GM12891 (cell line): ENCODE measurements around the gene FHIT.

ENCODE experiments used
- DNase-seq: peaks from one replicate; pipeline ENCODE4 v3.0.0; 2011; ENCODE audit warnings: low spot score; ENCODE audit not compliant: insufficient read length
- FAIRE-seq: peaks from 2 replicates; lab custom pipeline; 2011; peaks lifted over from hg19 to GRCh38; lab: Jason Lieb, UNC
- PAX5 ChIP-seq: IDR thresholded peaks from 2 replicates; pipeline ENCODE4 v1.6.1; 2011; ENCODE audit warnings: low read length, moderate library complexity, mild to moderate bottlenecking; ENCODE audit not compliant: insufficient read depth, severe bottlenecking
- POLR2A ChIP-seq: IDR thresholded peaks from 2 replicates; pipeline ENCODE4 v1.6.1; 2011; ENCODE audit warnings: low read depth, low read length, control low read depth
- POLR2AphosphoS5 ChIP-seq: IDR thresholded peaks from 2 replicates; pipeline ENCODE4 v1.6.1; 2011; ENCODE audit warnings: low read depth, low read length, control low read depth
- POU2F2 ChIP-seq: IDR thresholded peaks from 2 replicates; pipeline ENCODE4 v1.6.1; 2011; ENCODE audit warnings: low read depth, mild to moderate bottlenecking, control low read depth, low read length, moderate library complexity
- SPI1 ChIP-seq: IDR thresholded peaks from 2 replicates; pipeline ENCODE4 v1.6.1; 2011; ENCODE audit warnings: low read depth, low read length, control low read depth
- TAF1 ChIP-seq: IDR thresholded peaks from 2 replicates; pipeline ENCODE4 v1.6.1; 2011; ENCODE audit warnings: low read depth, low read length, control low read depth

The FHIT gene

DNA sequence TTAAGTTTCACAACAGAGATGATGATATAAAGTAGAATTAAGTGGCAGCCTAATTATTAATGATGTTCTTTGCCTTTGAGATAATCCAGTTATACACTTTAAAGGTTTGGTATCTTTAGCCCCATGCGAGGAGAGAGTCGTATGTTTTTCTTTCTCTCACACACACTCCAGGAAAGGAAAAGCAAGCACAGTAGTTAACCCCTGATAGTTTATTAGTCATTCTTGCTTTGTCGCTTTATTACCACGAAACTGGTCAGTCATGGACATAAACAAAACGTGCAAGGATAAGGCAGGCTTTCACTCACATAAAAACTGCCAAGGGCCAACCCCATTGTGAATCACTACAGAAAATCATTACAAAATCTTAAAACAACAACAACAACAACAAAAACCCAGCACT lies 866.9 kb downstream of the FHIT start:
- DNase-seq = no peak
- TF ChIP-seq TAF1 (no peak), POLR2A (no peak), POLR2AphosphoS5 (no peak), PAX5 (no peak), SPI1 (no peak)
- no peak for FAIRE-seq

DNA sequence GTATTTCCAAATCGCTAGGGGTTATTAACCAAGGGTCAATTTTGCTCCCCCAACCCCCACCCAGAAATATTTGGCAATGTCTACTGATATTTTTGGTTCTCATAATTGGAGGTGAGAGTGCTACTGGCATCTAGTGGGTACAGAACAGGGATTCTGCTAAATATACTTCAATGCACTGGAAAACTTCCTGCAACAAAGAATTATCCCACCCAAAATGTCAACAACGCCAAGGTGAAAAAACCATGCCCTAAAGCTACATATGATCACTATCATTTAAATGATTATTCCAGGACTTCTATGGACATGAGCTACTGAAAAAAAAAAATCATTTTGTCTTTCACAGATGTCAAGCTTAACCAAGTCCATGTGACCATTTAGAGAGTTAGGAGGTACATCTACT lies 867.9 kb downstream of the FHIT start:
- FAIRE-seq (no peak), DNase-seq (no peak)
- no peak for TF ChIP-seq SPI1
- no peak for TF ChIP-seq POU2F2
- TF ChIP-seq TAF1 = no peak
- no peak for TF ChIP-seq POLR2A
- TF ChIP-seq PAX5 = no peak
- no peak for TF ChIP-seq POLR2AphosphoS5

DNA sequence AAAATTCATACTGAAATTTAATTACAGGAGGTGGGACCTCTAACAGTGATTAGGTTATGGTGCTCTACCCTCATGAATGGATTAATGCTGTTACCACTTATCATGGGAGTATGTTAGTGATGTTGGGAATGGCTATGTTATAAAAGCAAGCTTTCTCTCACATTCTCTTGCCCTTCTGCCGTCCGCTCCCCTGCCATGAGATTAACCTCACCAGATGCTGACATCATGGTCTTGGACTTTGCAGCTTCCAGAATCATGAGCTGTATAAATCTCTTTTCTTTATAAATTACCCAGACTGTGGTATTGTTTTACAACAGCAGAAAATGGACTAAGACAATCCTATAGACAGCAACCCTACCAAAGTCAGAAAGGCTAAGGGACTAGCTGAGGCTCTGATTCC lies 884.8 kb downstream of the FHIT start:
- DNase-seq = no peak
- no peak for FAIRE-seq
- TF ChIP-seq POU2F2 (no peak), POLR2A (no peak), SPI1 (no peak), TAF1 (no peak), PAX5 (no peak), POLR2AphosphoS5 (no peak)

DNA sequence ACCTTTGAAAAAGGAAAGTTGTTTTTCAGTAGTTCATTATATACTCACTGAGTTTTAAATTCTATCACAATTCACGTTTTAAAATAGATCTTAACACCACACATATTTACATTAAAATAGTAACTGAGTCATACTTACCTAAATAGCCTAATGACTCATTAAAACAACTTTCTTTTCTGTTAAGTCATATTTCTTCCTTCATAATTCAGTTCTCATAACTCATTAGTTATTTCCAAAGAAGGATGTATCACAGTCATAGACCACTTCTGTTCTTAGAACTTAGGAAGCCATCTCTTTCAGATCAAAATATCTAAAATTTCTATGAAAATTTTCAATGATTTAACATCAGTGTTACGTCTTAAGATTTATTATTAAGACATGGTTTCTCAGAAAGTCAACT lies 885.9 kb downstream of the FHIT start:
- no peak for DNase-seq
- FAIRE-seq = no peak
- TF ChIP-seq POU2F2 = no peak
- TF ChIP-seq POLR2AphosphoS5 = no peak
- no peak for TF ChIP-seq PAX5
- TF ChIP-seq TAF1 = no peak
- TF ChIP-seq SPI1 = no peak
- TF ChIP-seq POLR2A = no peak

GRCh38 chr3:60364475-60364874 lies 886.8 kb downstream of the FHIT start:
- TF ChIP-seq TAF1 = no peak
- no peak for TF ChIP-seq POU2F2
- TF ChIP-seq POLR2AphosphoS5 = no peak
- TF ChIP-seq POLR2A = no peak
- no peak for DNase-seq
- FAIRE-seq = no peak

- TF ChIP-seq POU2F2 (no peak), TAF1 (no peak), POLR2AphosphoS5 (no peak), SPI1 (no peak), PAX5 (no peak), POLR2A (no peak)
- DNase-seq = no peak
- FAIRE-seq = no peak
Observed at GRCh38 chr3:60363817-60364216, 887.4 kb downstream of the FHIT start.

DNA sequence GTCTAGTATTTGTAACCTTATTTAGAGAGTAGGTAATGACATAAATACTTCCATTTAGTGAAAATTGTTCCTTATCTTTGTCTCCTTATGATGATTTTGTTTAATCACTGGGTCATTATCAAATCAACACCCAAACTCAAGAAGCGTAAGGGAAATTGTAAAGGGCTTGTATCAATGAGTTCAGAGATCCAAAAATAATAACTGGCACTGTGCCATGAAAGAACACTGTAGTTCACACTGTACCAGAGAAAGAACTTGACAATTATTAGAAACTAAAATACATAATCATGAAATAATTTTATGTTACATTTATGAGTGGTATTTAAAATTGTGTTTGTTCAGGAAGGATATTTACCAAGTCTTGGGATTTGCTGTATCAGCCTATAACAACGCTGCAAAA lies 895.4 kb downstream of the FHIT start:
- no peak for TF ChIP-seq PAX5
- no peak for TF ChIP-seq POLR2AphosphoS5
- no peak for TF ChIP-seq SPI1
- no peak for TF ChIP-seq POLR2A
- TF ChIP-seq POU2F2 = no peak
- TF ChIP-seq TAF1 = no peak
- no peak for FAIRE-seq
- DNase-seq = no peak

DNA sequence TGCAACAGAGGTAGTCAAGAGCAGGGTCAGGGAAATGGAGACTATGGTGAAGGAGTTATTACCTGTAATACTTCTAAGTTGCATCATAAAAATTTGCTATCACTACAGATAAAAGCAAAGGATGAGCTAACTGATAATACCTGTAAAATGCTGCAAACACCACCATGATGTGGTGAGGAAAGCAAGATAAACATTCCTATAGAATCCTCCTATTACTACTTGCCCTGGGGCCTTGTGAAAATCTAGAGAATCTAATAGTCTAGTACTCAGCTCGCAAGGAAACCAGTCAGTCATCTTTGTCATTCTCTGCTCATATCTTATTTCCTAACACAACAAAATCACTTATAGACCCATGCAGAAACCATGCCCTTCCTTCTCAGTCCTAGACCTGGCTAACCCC lies 899.8 kb downstream of the FHIT start:
- TF ChIP-seq POU2F2 = no peak
- TF ChIP-seq POLR2A = no peak
- TF ChIP-seq PAX5 = no peak
- TF ChIP-seq POLR2AphosphoS5 = no peak
- TF ChIP-seq TAF1 = no peak
- TF ChIP-seq SPI1 = no peak
- DNase-seq (no peak), FAIRE-seq (no peak)

DNA sequence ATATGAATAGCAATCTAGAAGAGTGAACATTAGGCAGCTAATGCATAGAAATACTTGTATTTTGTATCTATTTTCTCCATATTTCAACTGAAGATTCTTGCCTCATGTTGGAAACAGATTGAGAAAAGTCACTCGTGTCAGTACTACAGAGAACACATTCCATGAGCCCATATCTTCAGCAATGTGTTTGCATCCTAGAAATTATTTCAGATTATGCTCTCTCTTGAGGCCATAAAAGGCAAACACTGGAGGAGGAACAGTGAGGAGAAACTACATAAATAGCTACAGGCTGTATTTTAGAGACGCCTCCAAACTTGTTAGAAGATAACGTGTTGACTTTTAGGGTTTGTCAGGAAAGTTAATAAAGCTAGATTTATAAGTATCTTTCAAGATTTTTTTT lies 906.9 kb downstream of the FHIT start:
- no peak for TF ChIP-seq PAX5
- no peak for TF ChIP-seq TAF1
- TF ChIP-seq POLR2AphosphoS5 = no peak
- TF ChIP-seq POLR2A = no peak
- TF ChIP-seq POU2F2 = no peak
- no peak for TF ChIP-seq SPI1
- DNase-seq (no peak), FAIRE-seq (no peak)

DNA sequence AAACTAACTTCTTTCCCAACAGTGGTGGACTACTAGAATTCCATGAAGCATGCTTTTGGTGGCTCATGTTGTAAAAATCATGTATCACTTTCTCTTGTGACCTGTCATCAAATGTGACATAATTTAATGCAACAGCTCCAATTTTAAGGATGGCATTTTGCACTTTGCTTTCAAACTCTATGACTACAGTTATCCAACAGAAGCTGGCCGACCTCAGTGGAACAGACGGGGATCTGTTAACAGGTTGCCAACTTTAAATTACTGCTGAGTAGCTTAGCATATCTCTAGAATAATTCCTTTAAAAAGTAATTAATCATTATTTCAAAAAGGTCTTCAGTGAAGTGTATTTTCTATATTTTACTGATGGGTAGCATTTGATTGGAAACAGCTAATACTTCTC lies 907.4 kb downstream of the FHIT start:
- DNase-seq (no peak), FAIRE-seq (no peak)
- TF ChIP-seq TAF1 = no peak
- no peak for TF ChIP-seq PAX5
- TF ChIP-seq POLR2AphosphoS5 = no peak
- TF ChIP-seq POLR2A = no peak
- no peak for TF ChIP-seq SPI1
- TF ChIP-seq POU2F2 = no peak

DNA sequence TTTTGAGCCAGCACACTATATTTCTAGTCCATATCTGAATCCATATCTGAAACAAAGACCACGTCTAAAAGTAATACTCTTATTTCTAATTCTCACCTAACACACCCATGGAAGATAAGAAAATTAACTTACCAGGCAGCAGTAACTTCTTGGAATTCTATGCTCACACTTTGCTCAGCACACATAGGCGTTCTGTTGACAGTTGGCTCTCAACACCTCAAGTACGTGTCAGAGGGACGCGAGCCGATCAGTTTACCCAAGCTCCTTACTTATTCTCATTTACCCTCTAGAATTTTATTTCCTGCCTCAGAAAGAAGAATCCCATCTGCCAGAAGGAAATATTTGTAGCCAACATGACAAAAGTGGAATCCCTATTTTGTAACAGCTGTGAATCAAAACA lies 911.9 kb downstream of the FHIT start:
- DNase-seq (no peak), FAIRE-seq (no peak)
- TF ChIP-seq POLR2AphosphoS5 = no peak
- TF ChIP-seq PAX5 = no peak
- TF ChIP-seq TAF1 = no peak
- TF ChIP-seq POLR2A = no peak
- no peak for TF ChIP-seq POU2F2
- no peak for TF ChIP-seq SPI1
